Measurements from ENCODE around the gene ARHGEF28. TPM values are rescaled to one million over a fixed set of nuclear protein-coding genes. Genes with fewer than 3 reads are reported as not detected.

Gene ARHGEF28
- polyA plus RNA-seq, 1 donor from 2014 or later = not detected

GRCh38 chr5:73719632-73720031 is 93.6 kb downstream of the ARHGEF28 start:
- Histone ChIP-seq H4K20me1 (ENCODE audit: insufficient read depth) (no peaks in the 10 kb centered on the region), H3K9me2 (ENCODE audit: insufficient read depth, low read length) (no peaks in the 10 kb centered on the region), H3K4me2 (ENCODE audit: low read length) (no peak overlapping the region), H3K27ac (ENCODE audit: low read length) (no peak overlapping the region), H3K4me3 (ENCODE audit: low read length) (no peak overlapping the region), H3F3A (ENCODE audit: insufficient read depth, low read length, poor library complexity, severe bottlenecking) (no peaks in the 10 kb centered on the region), H3K79me2 (replicated peaks; ENCODE audit: insufficient read depth, low read length) (no peaks in the 10 kb centered on the region), H3K9ac (ENCODE audit: low read length) (no peak overlapping the region), H3K9me3 (ENCODE audit: low read length) (no peaks in the 10 kb centered on the region), H3K36me3 (ENCODE audit: insufficient read depth, low read length) (no peaks in the 10 kb centered on the region), H2AFZ (ENCODE audit: low read depth, low read length) (no peak overlapping the region), H3K27me3 (ENCODE audit: insufficient read depth, low read depth, low read length) (no peaks in the 10 kb centered on the region)
- no peak for TF ChIP-seq RAD21 (conservative IDR thresholded peaks at IDR 0.05)
- TF ChIP-seq MXI1 (conservative IDR thresholded peaks at IDR 0.05; ENCODE audit: poor library complexity, severe bottlenecking) = no peak
- TF ChIP-seq EP300 (conservative IDR thresholded peaks at IDR 0.05; ENCODE audit: poor library complexity, severe bottlenecking) = no peak
- no peak for TF ChIP-seq SMC3 (conservative IDR thresholded peaks at IDR 0.05; ENCODE audit: poor library complexity)
- TF ChIP-seq REST (IDR thresholded peaks at IDR 0.05; ENCODE audit: borderline replicate concordance) = no peak
- TF ChIP-seq POLR2AphosphoS5 (IDR thresholded peaks at IDR 0.05) = no peak
- TF ChIP-seq TAF1 (IDR thresholded peaks at IDR 0.05; ENCODE audit: low read depth) = no peak
- no peak for TF ChIP-seq EZH2 (IDR thresholded peaks at IDR 0.05; ENCODE audit: borderline replicate concordance, insufficient read depth, low read length, poor library complexity, severe bottlenecking)
- TF ChIP-seq CTCF (IDR thresholded peaks at IDR 0.05; ENCODE audit: poor library complexity, severe bottlenecking) = no peak

GRCh38 chr5:73722231-73722630 is 96.2 kb downstream of the ARHGEF28 start:
- H3K4me2 ChIP-seq (ENCODE audit: low read length) = no peak overlapping the region

More at GRCh38 chr5:73722231-73722630, 96.2 kb downstream of the ARHGEF28 start:
- H3K79me2 ChIP-seq (replicated peaks; ENCODE audit: insufficient read depth, low read length) = no peaks in the 10 kb centered on the region
- no peaks in the 10 kb centered on the region for H3K9me3 ChIP-seq (ENCODE audit: low read length)
- no peaks in the 10 kb centered on the region for H3K36me3 ChIP-seq (ENCODE audit: insufficient read depth, low read length)
- H3K9me2 ChIP-seq (ENCODE audit: insufficient read depth, low read length) = no peaks in the 10 kb centered on the region
- no peak overlapping the region for H3K27ac ChIP-seq (ENCODE audit: low read length)
- no peak overlapping the region for H3K9ac ChIP-seq (ENCODE audit: low read length)
- H3K4me3 ChIP-seq (ENCODE audit: low read length) = no peak overlapping the region
- H3K27me3 ChIP-seq (ENCODE audit: insufficient read depth, low read depth, low read length) = no peaks in the 10 kb centered on the region
- H3F3A ChIP-seq (ENCODE audit: insufficient read depth, low read length, poor library complexity, severe bottlenecking) = no peaks in the 10 kb centered on the region
- TF ChIP-seq TAF1 (IDR thresholded peaks at IDR 0.05; ENCODE audit: low read depth) = no peak
- TF ChIP-seq RAD21 (conservative IDR thresholded peaks at IDR 0.05) = no peak
- TF ChIP-seq CTCF (IDR thresholded peaks at IDR 0.05; ENCODE audit: poor library complexity, severe bottlenecking) = no peak
- TF ChIP-seq EZH2 (IDR thresholded peaks at IDR 0.05; ENCODE audit: borderline replicate concordance, insufficient read depth, low read length, poor library complexity, severe bottlenecking) = no peak
- no peak for TF ChIP-seq REST (IDR thresholded peaks at IDR 0.05; ENCODE audit: borderline replicate concordance)
- H2AFZ ChIP-seq (ENCODE audit: low read depth, low read length) = no peak overlapping the region
- no peaks in the 10 kb centered on the region for H4K20me1 ChIP-seq (ENCODE audit: insufficient read depth)

All from neural cell (in vitro differentiated cells).